H1 (cell line): Measurements from ENCODE around the gene ADAMTS13. TPM values are rescaled to one million over a fixed set of nuclear protein-coding genes. Genes with fewer than 3 reads are reported as not detected.

Experiments used
- BCL11A ChIP-seq, 2 experiments: IDR thresholded peaks; one replicate each; pipeline ENCODE4 v1.6.1; 2011; ENCODE audit warnings: low read depth in 2 of 2, low read length in 2 of 2, mild to moderate bottlenecking in 2 of 2
- CTCF ChIP-seq, 3 experiments: IDR thresholded peaks; 1 replicate in 2 of 3; 2 replicates in 1 of 3; pipeline versions ENCODE4 v1.5.1 to v1.6.1; 2011; ENCODE audit warnings: low read length in 3 of 3, mild to moderate bottlenecking in 3 of 3, inconsistent platforms in 2 of 3, low read depth in 1 of 3, moderate library complexity in 1 of 3; ENCODE audit not compliant: insufficient read depth in 1 of 3; ENCODE audit errors: control extremely low read depth in 1 of 3
- HDAC2 ChIP-seq, 2 experiments: fragments of 300-600 bp in 1 of 2; sonication (generic) in 1 of 2; IDR thresholded peaks; 2 replicates each; pipeline ENCODE4 v1.6.1; 2011 to 2012; ENCODE audit warnings: low read depth in 2 of 2, low read length in 2 of 2, mild to moderate bottlenecking in 2 of 2, moderate library complexity in 2 of 2, borderline replicate concordance in 1 of 2, inconsistent platforms in 1 of 2
- HDAC6 ChIP-seq: IDR thresholded peaks from one replicate; pipeline ENCODE4 v1.7.1; 2012; ENCODE audit warnings: low read depth, mild to moderate bottlenecking, inconsistent platforms, low read length, moderate library complexity
- KDM1A ChIP-seq: fragments of 200-600, 300-600 bp; sonication (generic); IDR thresholded peaks from 2 replicates; pipeline ENCODE4 v1.7.1; 2016; ENCODE audit warnings: mild to moderate bottlenecking, low read length, borderline replicate concordance
- KDM4A ChIP-seq: IDR thresholded peaks from one replicate; pipeline ENCODE4 v1.7.1; 2012; ENCODE audit warnings: low read depth, mild to moderate bottlenecking, moderate library complexity, low read length, inconsistent platforms; ENCODE audit not compliant: severe bottlenecking
- KDM5A ChIP-seq: fragments of 200-600 bp; IDR thresholded peaks from 2 replicates; pipeline ENCODE4 v1.7.1; 2012; ENCODE audit warnings: mild to moderate bottlenecking, low read length, inconsistent platforms, mixed read lengths
- POU5F1 ChIP-seq: IDR thresholded peaks from 2 replicates; pipeline ENCODE4 v1.6.1; 2011; ENCODE audit warnings: low read depth, mild to moderate bottlenecking, low read length, moderate library complexity
- RXRA ChIP-seq: IDR thresholded peaks from 2 replicates; pipeline ENCODE4 v1.6.1; 2011; ENCODE audit warnings: low read depth, mild to moderate bottlenecking, low read length, moderate library complexity; ENCODE audit not compliant: insufficient read depth
- SAP30 ChIP-seq: fragments of 300-600 bp; sonication (generic); IDR thresholded peaks from 2 replicates; pipeline ENCODE4 v1.7.1; 2012; ENCODE audit warnings: low read length, moderate library complexity, mild to moderate bottlenecking, inconsistent platforms; ENCODE audit not compliant: insufficient read depth, insufficient replicate concordance
- SIX5 ChIP-seq: IDR thresholded peaks from 2 replicates; pipeline ENCODE4 v1.6.1; 2011; ENCODE audit warnings: mild to moderate bottlenecking, low read depth, low read length
- SRF ChIP-seq: IDR thresholded peaks from 2 replicates; pipeline ENCODE4 v1.6.1; 2011; ENCODE audit warnings: mild to moderate bottlenecking, low read depth, low read length, moderate library complexity
- TEAD4 ChIP-seq: IDR thresholded peaks from 2 replicates; pipeline ENCODE4 v1.6.1; 2012; ENCODE audit warnings: low read depth, low read length, inconsistent platforms, mixed read lengths
- polyA plus RNA-seq, 7 experiments: library from polyadenylated mRNA; depleted of rRNA in 3 of 7; stranded (reverse) in 5 of 7; unstranded in 2 of 7; fragments of >200 nt in 5 of 7; fragments of 200-250 nt in 2 of 7; gene quantifications; 1 replicate in 5 of 7; 2 replicates in 1 of 7; 4 replicates in 1 of 7; pipeline versions ENCODE4 v1.2.1 to v1.2.3, GENCODE V29; 2011 to 2013; ENCODE audit warnings: missing spikeins in 2 of 7, mixed read lengths in 2 of 7
- total RNA-seq: library from RNA; stranded (reverse); fragmentation: NEBNext Ultra II Directional; extraction: Animal tissue kit (Norgen Biotek cat#: 25700); gene quantifications from 2 replicates; pipeline ENCODE4 v1.2.1, GENCODE V29; 2021
- TF ChIP-seq, protein P1 (sequence below): IDR thresholded peaks from 2 replicates; pipeline ENCODE4 v1.6.1; 2011; ENCODE audit warnings: low read length, improper control_type of control experiment

ADAMTS13 gene
- total and polyA plus RNA-seq, 2 of the 8 experiments (the other 6 are each of a cell fraction or from before 2014, with no cell fraction given), result 4.4 to 5.8 TPM

DNA sequence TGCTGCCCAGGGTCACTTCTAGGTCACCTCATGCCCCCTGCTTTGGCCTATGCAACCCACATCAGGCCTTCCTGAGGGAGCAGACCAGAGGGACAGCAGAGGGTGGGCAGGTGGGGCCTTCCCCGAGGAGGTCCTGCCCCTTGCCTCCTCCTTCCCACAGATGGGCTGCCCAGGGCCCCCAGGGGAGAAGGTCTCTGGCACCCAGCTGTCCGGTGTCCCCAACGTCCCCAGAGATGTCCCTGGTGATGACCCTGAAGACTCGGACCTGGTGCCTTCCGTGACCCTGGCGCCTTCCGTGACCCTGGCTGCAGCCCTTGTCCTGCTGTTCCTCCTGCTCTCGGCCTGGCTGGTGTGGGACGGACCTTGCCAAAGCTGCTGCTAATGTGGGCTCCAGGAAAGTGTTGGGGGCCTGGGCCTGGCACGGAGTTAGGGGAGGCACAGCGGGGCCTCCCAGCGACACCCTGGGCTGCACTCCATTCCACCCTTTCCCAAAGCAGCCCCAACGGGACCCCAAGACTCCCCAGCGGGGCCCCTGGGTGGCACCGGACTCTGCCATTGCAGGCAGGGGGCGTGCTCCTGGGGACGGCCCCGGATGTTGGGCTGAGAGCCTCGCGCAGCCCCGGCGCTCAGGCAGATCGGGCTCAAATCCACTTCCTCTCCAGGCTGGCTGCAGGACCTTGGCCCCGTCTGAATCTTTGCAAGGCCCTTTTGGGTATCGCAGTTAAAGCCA is 63.5 kb downstream of the ADAMTS13 start (continued):
- TF ChIP-seq CTCF (IDR thresholded peaks at IDR 0.05; ENCODE audit: control extremely low read depth in 1 of 3, insufficient read depth in 1 of 3, low read depth in 1 of 3, low read length in 3 of 3) (no peak), TEAD4 (no peak), KDM5A (no peak), HDAC2 (IDR thresholded peaks at IDR 0.05; ENCODE audit: borderline replicate concordance in 1 of 2, low read depth in 2 of 2, low read length in 2 of 2) (no peak), BCL11A (IDR thresholded peaks at IDR 0.05; ENCODE audit: low read depth in 2 of 2, low read length in 2 of 2) (no peak), SRF (no peak), KDM4A (no peak), SIX5 (no peak), RXRA (no peak), SAP30 (no peak), HDAC6 (no peak), POU5F1 (no peak), KDM1A (no peak)
- TF ChIP-seq, protein P1, sequence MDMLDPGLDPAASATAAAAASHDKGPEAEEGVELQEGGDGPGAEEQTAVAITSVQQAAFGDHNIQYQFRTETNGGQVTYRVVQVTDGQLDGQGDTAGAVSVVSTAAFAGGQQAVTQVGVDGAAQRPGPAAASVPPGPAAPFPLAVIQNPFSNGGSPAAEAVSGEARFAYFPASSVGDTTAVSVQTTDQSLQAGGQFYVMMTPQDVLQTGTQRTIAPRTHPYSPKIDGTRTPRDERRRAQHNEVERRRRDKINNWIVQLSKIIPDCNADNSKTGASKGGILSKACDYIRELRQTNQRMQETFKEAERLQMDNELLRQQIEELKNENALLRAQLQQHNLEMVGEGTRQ, result no peak
